Measurements from ENCODE around the gene UTP25. TPM values are rescaled to one million over a fixed set of nuclear protein-coding genes. Genes with fewer than 3 reads are reported as not detected.

The UTP25 gene
- total and polyA plus RNA-seq, 2 experiments from 2014 or later, result 9.5 to 12.2 TPM

- Histone ChIP-seq H4K20me1 (ENCODE audit: insufficient read depth) (no peaks in the 10 kb centered on the region), H3K27me3 (replicated peaks; ENCODE audit: insufficient read depth) (no peaks in the 10 kb centered on the region), H3K79me2 (ENCODE audit: insufficient read depth) (peaks cover 62% of the 10 kb centered on the region), H3K9me2 (ENCODE audit: insufficient read depth) (no peaks in the 10 kb centered on the region), H3K4me1 (ENCODE audit: insufficient read depth) (peaks cover 77% of the 10 kb centered on the region), H3K27ac (peak overlapping the region; percentile 91), H3K4me2 (ENCODE audit: unreplicated experiment) (no peak overlapping the region), H2AFZ (no peak overlapping the region), H3K9me3 (ENCODE audit: low read depth) (no peaks in the 10 kb centered on the region), H3K9ac (no peak overlapping the region), H3F3A (ENCODE audit: insufficient read depth) (peaks cover 81% of the 10 kb centered on the region), H3K4me3 (no peak overlapping the region), H3K36me3 (ENCODE audit: low read depth) (peaks cover 72% of the 10 kb centered on the region)
- TF ChIP-seq EZH2 (IDR thresholded peaks at IDR 0.05; ENCODE audit: insufficient read depth, poor library complexity, severe bottlenecking) (no peak), EZH2phosphoT487 (IDR thresholded peaks at IDR 0.05; ENCODE audit: insufficient read depth, low read depth) (no peak)
- 99% methylated on average over 6 of the region's 6 CpGs for WGBS, 2 experiments (ENCODE audit: low coverage in 1 of 2, low lambda C conversion rate in 2 of 2, missing lambda C conversion rate in 2 of 2)
- in situ Hi-C loops (cut with MboI), result no loop called here
- no peak for DNase-seq
These were observed 10.8 kb downstream of the UTP25 start for GRCh38 chr1:209838537-209838936.

- TF ChIP-seq EZH2phosphoT487 (IDR thresholded peaks at IDR 0.05; ENCODE audit: insufficient read depth, low read depth) (no peak), EZH2 (IDR thresholded peaks at IDR 0.05; ENCODE audit: insufficient read depth, poor library complexity, severe bottlenecking) (no peak)
- Histone ChIP-seq H3K27me3 (replicated peaks; ENCODE audit: insufficient read depth) (no peaks in the 10 kb centered on the region), H3K27ac (peak overlapping the region; percentile 91), H3K9me3 (ENCODE audit: low read depth) (no peaks in the 10 kb centered on the region), H3K36me3 (ENCODE audit: low read depth) (peaks cover 67% of the 10 kb centered on the region), H3K79me2 (ENCODE audit: insufficient read depth) (peaks cover 67% of the 10 kb centered on the region), H3K9ac (peak overlapping the region; percentile 61), H2AFZ (no peak overlapping the region), H4K20me1 (ENCODE audit: insufficient read depth) (no peaks in the 10 kb centered on the region), H3K4me1 (ENCODE audit: insufficient read depth) (peaks cover 70% of the 10 kb centered on the region), H3K4me3 (peak overlapping the region; percentile 17; the same call in 1 of the 2 replicates), H3K9me2 (ENCODE audit: insufficient read depth) (no peaks in the 10 kb centered on the region), H3K4me2 (ENCODE audit: unreplicated experiment) (peak overlapping the region; percentile 74), H3F3A (ENCODE audit: insufficient read depth) (peaks cover 71% of the 10 kb centered on the region)
- WGBS, 2 experiments (ENCODE audit: low coverage in 1 of 2, low lambda C conversion rate in 2 of 2, missing lambda C conversion rate in 2 of 2), result 3% methylated on average over 5 of the region's 5 CpGs
- in situ Hi-C loops (cut with MboI), result no loop called here
- peak; percentile 94 for DNase-seq
These were observed 12.2 kb downstream of the UTP25 start for GRCh38 chr1:209839875-209840546.

- Histone ChIP-seq H3F3A (ENCODE audit: insufficient read depth) (peaks cover 69% of the 10 kb centered on the region), H3K27me3 (replicated peaks; ENCODE audit: insufficient read depth) (no peaks in the 10 kb centered on the region), H3K4me3 (peak overlapping the region; percentile 17; the same call in 1 of the 2 replicates), H3K9ac (peak overlapping the region; percentile 61), H4K20me1 (ENCODE audit: insufficient read depth) (no peaks in the 10 kb centered on the region), H3K9me3 (ENCODE audit: low read depth) (no peaks in the 10 kb centered on the region), H3K27ac (peak overlapping the region; percentile 91), H3K36me3 (ENCODE audit: low read depth) (peaks cover 67% of the 10 kb centered on the region), H3K79me2 (ENCODE audit: insufficient read depth) (peaks cover 73% of the 10 kb centered on the region), H3K4me1 (ENCODE audit: insufficient read depth) (peaks cover 70% of the 10 kb centered on the region), H3K4me2 (ENCODE audit: unreplicated experiment) (peak overlapping the region; percentile 74), H2AFZ (no peak overlapping the region), H3K9me2 (ENCODE audit: insufficient read depth) (no peaks in the 10 kb centered on the region)
- in situ Hi-C loops (cut with MboI), result no loop called here
- 80 to 91% methylated on average over 5 of the region's 5 CpGs for WGBS, 2 experiments (ENCODE audit: low coverage in 1 of 2, low lambda C conversion rate in 2 of 2, missing lambda C conversion rate in 2 of 2)
- TF ChIP-seq EZH2 (IDR thresholded peaks at IDR 0.05; ENCODE audit: insufficient read depth, poor library complexity, severe bottlenecking), result no peak
- TF ChIP-seq EZH2phosphoT487 (IDR thresholded peaks at IDR 0.05; ENCODE audit: insufficient read depth, low read depth), result no peak
- peak; percentile 45 for DNase-seq
These were observed 12.8 kb downstream of the UTP25 start for GRCh38 chr1:209840611-209841010.

GRCh38 chr1:209844695-209845407 lies 17.1 kb downstream of the UTP25 start:
- peaks cover 49% of the 10 kb centered on the region for H3K36me3 ChIP-seq (ENCODE audit: low read depth)
- in situ Hi-C loops (cut with MboI), result no loop called here
- 70 to 71% methylated on average over 6 of the region's 6 CpGs for WGBS, 2 experiments (ENCODE audit: low coverage in 1 of 2, low lambda C conversion rate in 2 of 2, missing lambda C conversion rate in 2 of 2)

More at GRCh38 chr1:209844695-209845407, 17.1 kb downstream of the UTP25 start:
- Histone ChIP-seq H3F3A (ENCODE audit: insufficient read depth) (peaks cover 33% of the 10 kb centered on the region), H3K9ac (no peak overlapping the region), H2AFZ (no peak overlapping the region), H4K20me1 (ENCODE audit: insufficient read depth) (no peaks in the 10 kb centered on the region), H3K79me2 (ENCODE audit: insufficient read depth) (peaks cover 88% of the 10 kb centered on the region), H3K4me3 (no peak overlapping the region), H3K9me3 (ENCODE audit: low read depth) (no peaks in the 10 kb centered on the region), H3K4me2 (ENCODE audit: unreplicated experiment) (no peak overlapping the region), H3K9me2 (ENCODE audit: insufficient read depth) (no peaks in the 10 kb centered on the region), H3K27ac (peak overlapping the region; percentile 63), H3K4me1 (ENCODE audit: insufficient read depth) (peaks cover 38% of the 10 kb centered on the region), H3K27me3 (replicated peaks; ENCODE audit: insufficient read depth) (no peaks in the 10 kb centered on the region)
- TF ChIP-seq EZH2phosphoT487 (IDR thresholded peaks at IDR 0.05; ENCODE audit: insufficient read depth, low read depth) (no peak), EZH2 (IDR thresholded peaks at IDR 0.05; ENCODE audit: insufficient read depth, poor library complexity, severe bottlenecking) (no peak)
- DNase-seq, result no peak
